Stimulated activated CD8-positive, alpha-beta memory T cell treated with anti-CD3 and anti-CD28 coated beads, Interleukin-4, amount 100 ng/mL, for 24 hours (primary cell): ENCODE data around the gene DLK1.

Source experiments
- DNase-seq: peaks from one replicate; pipeline ENCODE4 v3.0.0-alpha.2; 2020; ENCODE audit warnings: low read depth

Gene DLK1

GRCh38 chr14:100734031-100734990 is 7.6 kb downstream of the DLK1 start:
- DNase-seq = no peak

- DNase-seq = no peak
These were observed 8.6 kb downstream of the DLK1 start for GRCh38 chr14:100735271-100735670.

GRCh38 chr14:100736269-100737180 is 9.8 kb downstream of the DLK1 start:
- DNase-seq = no peak

GRCh38 chr14:100737526-100737925 is 10.8 kb downstream of the DLK1 start:
- no peak for DNase-seq

GRCh38 chr14:100738269-100738691 is 11.6 kb downstream of the DLK1 start:
- DNase-seq = no peak

GRCh38 chr14:100738704-100739131 is 12.0 kb downstream of the DLK1 start:
- DNase-seq = no peak

- DNase-seq = no peak
These were observed 12.6 kb downstream of the DLK1 start for GRCh38 chr14:100739306-100739705.

GRCh38 chr14:100740196-100740825 is 13.6 kb downstream of the DLK1 start:
- DNase-seq = no peak

GRCh38 chr14:100740929-100741328 is 14.2 kb downstream of the DLK1 start:
- no peak for DNase-seq

- no peak for DNase-seq
These were observed 15.3 kb downstream of the DLK1 start for GRCh38 chr14:100741966-100742365.

GRCh38 chr14:100746326-100746725 is 19.6 kb downstream of the DLK1 start:
- DNase-seq = no peak

GRCh38 chr14:100747021-100747586 is 20.4 kb downstream of the DLK1 start:
- no peak for DNase-seq

GRCh38 chr14:100747736-100748135 is 21.0 kb downstream of the DLK1 start:
- no peak for DNase-seq

GRCh38 chr14:100748403-100748802 is 21.7 kb downstream of the DLK1 start:
- DNase-seq = no peak

- no peak for DNase-seq
These were observed 22.3 kb downstream of the DLK1 start for GRCh38 chr14:100748944-100749343.

GRCh38 chr14:100749967-100750597 is 23.4 kb downstream of the DLK1 start:
- no peak for DNase-seq

GRCh38 chr14:100750762-100751699 is 24.3 kb downstream of the DLK1 start:
- DNase-seq = no peak

- no peak for DNase-seq
These were observed 27.3 kb downstream of the DLK1 start for GRCh38 chr14:100754020-100754419.

- no peak for DNase-seq
These were observed 29.0 kb downstream of the DLK1 start for GRCh38 chr14:100755649-100756048.

GRCh38 chr14:100761481-100761880 is 34.8 kb downstream of the DLK1 start:
- DNase-seq = no peak
